Measurements from ENCODE around the gene PLCB1. TPM values are rescaled to one million over a fixed set of nuclear protein-coding genes. Genes with fewer than 3 reads are reported as not detected.

PLCB1 gene
- total and polyA plus RNA-seq, 10 of the 15 experiments (the other 5 are each of a cell fraction or from before 2014, with no cell fraction given) = 0.05 to 5.3 (median 0.17) TPM; not detected in 1

DNA sequence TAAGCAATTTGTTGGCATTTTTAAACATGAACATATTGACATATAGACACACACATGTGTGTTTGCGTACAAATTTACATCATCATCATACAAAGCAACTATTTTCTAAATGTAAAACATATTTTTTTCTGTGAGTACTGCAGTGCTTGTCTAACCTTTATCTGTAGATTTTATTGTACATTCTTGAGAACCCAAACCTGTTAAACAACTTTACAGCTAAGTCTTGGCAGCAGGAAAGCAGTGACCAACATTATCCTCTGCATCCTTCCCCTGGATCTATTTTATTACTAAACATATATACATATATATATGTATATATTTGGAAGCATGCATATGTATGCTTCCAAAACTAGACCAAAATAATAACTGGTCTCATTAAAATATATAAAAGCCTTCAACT is 10.4 kb upstream of the PLCB1 start:
- no TSS peak for BruUV-seq (replicated peaks)
- DNase-seq (ENCODE audit: low read depth, low spot score) = no peak
- H3K9ac ChIP-seq (ENCODE audit: control insufficient read depth, insufficient read depth, low read length) = no peak overlapping the region
- H3K4me2 ChIP-seq (ENCODE audit: control insufficient read depth, insufficient read depth) = no peak overlapping the region
- H3K27ac ChIP-seq (ENCODE audit: control insufficient read depth, insufficient read depth) = no peak overlapping the region
- 70% methylated on average over 1 of the region's 1 CpG for WGBS (ENCODE audit: insufficient coverage, insufficient replicate concordance, low lambda C conversion rate, missing lambda C conversion rate)
- H3K4me3 ChIP-seq = no peak overlapping the region
- H3K9me3 ChIP-seq (replicated peaks; ENCODE audit: control insufficient read depth, insufficient read depth, low read length) = no peaks in the 10 kb centered on the region
- ChIA-PET POLR2A (interaction anchor here (1.0 kb wide), 1 partner anchor 24 kb away, joined by 3 read pairs; no protein-coding TSS in a partner anchor), CTCF (interaction anchor here (3.2 kb wide), 1 partner anchor 600 kb away, joined by 10 read pairs; no protein-coding TSS in a partner anchor), SMC1A (ENCODE audit: uncharacterized antibody, unreplicated experiment) (interaction anchor here (0.9 to 1.6 kb wide), 2 partner anchors 13 to 348 kb away, joined by 4 read pairs; no protein-coding TSS in a partner anchor), RAD21 (ENCODE audit: unreplicated experiment) (no interaction called here)
- ATAC-seq = no peak
- no peaks in the 10 kb centered on the region for H3K79me2 ChIP-seq (ENCODE audit: control insufficient read depth, insufficient read depth, low read length)
- H3K36me3 ChIP-seq (ENCODE audit: control insufficient read depth in 2 of 2, insufficient read depth in 2 of 2, low read length in 1 of 2) = no peaks in the 10 kb centered on the region
- no peak overlapping the region for H2AFZ ChIP-seq (ENCODE audit: control insufficient read depth, low read depth, low read length)
- intact Hi-C loops (cut with micrococcal nuclease; ENCODE audit: unreplicated experiment) = loop anchor here (10.0 kb wide), 1 partner anchor 47 kb away; no protein-coding TSS in a partner anchor
- in situ Hi-C loops (cut with MboI) = no loop called here
- no peaks in the 10 kb centered on the region for H4K20me1 ChIP-seq (ENCODE audit: control insufficient read depth, insufficient read depth)
- no peaks in the 10 kb centered on the region for H3K4me1 ChIP-seq (ENCODE audit: control insufficient read depth, insufficient read depth, low read length)
- no peak for FAIRE-seq
- H3K27me3 ChIP-seq (replicated peaks in 1 of 2; ENCODE audit: control insufficient read depth in 2 of 2, insufficient read depth in 2 of 2, low read length in 1 of 2) = no peaks in the 10 kb centered on the region
- TF ChIP-seq, protein P1, sequence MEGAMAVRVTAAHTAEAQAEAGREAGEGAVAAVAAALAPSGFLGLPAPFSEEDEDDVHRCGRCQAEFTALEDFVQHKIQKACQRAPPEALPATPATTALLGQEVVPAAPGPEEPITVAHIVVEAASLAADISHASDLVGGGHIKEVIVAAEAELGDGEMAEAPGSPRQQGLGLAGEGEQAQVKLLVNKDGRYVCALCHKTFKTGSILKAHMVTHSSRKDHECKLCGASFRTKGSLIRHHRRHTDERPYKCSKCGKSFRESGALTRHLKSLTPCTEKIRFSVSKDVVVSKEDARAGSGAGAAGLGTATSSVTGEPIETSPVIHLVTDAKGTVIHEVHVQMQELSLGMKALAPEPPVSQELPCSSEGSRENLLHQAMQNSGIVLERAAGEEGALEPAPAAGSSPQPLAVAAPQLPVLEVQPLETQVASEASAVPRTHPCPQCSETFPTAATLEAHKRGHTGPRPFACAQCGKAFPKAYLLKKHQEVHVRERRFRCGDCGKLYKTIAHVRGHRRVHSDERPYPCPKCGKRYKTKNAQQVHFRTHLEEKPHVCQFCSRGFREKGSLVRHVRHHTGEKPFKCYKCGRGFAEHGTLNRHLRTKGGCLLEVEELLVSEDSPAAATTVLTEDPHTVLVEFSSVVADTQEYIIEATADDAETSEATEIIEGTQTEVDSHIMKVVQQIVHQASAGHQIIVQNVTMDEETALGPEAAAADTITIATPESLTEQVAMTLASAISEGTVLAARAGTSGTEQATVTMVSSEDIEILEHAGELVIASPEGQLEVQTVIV (IDR thresholded peaks at IDR 0.05; ENCODE audit: borderline replicate concordance, partially characterized antibody) = no peak
- TF ChIP-seq, protein P2, sequence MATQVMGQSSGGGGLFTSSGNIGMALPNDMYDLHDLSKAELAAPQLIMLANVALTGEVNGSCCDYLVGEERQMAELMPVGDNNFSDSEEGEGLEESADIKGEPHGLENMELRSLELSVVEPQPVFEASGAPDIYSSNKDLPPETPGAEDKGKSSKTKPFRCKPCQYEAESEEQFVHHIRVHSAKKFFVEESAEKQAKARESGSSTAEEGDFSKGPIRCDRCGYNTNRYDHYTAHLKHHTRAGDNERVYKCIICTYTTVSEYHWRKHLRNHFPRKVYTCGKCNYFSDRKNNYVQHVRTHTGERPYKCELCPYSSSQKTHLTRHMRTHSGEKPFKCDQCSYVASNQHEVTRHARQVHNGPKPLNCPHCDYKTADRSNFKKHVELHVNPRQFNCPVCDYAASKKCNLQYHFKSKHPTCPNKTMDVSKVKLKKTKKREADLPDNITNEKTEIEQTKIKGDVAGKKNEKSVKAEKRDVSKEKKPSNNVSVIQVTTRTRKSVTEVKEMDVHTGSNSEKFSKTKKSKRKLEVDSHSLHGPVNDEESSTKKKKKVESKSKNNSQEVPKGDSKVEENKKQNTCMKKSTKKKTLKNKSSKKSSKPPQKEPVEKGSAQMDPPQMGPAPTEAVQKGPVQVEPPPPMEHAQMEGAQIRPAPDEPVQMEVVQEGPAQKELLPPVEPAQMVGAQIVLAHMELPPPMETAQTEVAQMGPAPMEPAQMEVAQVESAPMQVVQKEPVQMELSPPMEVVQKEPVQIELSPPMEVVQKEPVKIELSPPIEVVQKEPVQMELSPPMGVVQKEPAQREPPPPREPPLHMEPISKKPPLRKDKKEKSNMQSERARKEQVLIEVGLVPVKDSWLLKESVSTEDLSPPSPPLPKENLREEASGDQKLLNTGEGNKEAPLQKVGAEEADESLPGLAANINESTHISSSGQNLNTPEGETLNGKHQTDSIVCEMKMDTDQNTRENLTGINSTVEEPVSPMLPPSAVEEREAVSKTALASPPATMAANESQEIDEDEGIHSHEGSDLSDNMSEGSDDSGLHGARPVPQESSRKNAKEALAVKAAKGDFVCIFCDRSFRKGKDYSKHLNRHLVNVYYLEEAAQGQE (IDR thresholded peaks at IDR 0.05; ENCODE audit: low read depth, low read length) = no peak
- TF ChIP-seq, protein P3, sequence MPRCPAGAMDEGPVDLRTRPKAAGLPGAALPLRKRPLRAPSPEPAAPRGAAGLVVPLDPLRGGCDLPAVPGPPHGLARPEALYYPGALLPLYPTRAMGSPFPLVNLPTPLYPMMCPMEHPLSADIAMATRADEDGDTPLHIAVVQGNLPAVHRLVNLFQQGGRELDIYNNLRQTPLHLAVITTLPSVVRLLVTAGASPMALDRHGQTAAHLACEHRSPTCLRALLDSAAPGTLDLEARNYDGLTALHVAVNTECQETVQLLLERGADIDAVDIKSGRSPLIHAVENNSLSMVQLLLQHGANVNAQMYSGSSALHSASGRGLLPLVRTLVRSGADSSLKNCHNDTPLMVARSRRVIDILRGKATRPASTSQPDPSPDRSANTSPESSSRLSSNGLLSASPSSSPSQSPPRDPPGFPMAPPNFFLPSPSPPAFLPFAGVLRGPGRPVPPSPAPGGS (IDR thresholded peaks at IDR 0.05; ENCODE audit: borderline replicate concordance, insufficient read depth, low read depth, low read length, poor library complexity, severe bottlenecking) = no peak
- TF ChIP-seq CHD4 (IDR thresholded peaks at IDR 0.05) (no peak), BHLHE40 (IDR thresholded peaks at IDR 0.05; ENCODE audit: borderline replicate concordance in 1 of 2, low read depth in 2 of 2, low read length in 1 of 2) (no peak), NR2C2 (IDR thresholded peaks at IDR 0.05; ENCODE audit: borderline replicate concordance, control insufficient read depth, insufficient read length, low read depth) (no peak), TCF12 (IDR thresholded peaks at IDR 0.05; ENCODE audit: low read depth, low read length) (no peak), MEF2A (IDR thresholded peaks at IDR 0.05; ENCODE audit: insufficient read depth, low read depth, low read length) (no peak)
- TF ChIP-seq, protein P4, sequence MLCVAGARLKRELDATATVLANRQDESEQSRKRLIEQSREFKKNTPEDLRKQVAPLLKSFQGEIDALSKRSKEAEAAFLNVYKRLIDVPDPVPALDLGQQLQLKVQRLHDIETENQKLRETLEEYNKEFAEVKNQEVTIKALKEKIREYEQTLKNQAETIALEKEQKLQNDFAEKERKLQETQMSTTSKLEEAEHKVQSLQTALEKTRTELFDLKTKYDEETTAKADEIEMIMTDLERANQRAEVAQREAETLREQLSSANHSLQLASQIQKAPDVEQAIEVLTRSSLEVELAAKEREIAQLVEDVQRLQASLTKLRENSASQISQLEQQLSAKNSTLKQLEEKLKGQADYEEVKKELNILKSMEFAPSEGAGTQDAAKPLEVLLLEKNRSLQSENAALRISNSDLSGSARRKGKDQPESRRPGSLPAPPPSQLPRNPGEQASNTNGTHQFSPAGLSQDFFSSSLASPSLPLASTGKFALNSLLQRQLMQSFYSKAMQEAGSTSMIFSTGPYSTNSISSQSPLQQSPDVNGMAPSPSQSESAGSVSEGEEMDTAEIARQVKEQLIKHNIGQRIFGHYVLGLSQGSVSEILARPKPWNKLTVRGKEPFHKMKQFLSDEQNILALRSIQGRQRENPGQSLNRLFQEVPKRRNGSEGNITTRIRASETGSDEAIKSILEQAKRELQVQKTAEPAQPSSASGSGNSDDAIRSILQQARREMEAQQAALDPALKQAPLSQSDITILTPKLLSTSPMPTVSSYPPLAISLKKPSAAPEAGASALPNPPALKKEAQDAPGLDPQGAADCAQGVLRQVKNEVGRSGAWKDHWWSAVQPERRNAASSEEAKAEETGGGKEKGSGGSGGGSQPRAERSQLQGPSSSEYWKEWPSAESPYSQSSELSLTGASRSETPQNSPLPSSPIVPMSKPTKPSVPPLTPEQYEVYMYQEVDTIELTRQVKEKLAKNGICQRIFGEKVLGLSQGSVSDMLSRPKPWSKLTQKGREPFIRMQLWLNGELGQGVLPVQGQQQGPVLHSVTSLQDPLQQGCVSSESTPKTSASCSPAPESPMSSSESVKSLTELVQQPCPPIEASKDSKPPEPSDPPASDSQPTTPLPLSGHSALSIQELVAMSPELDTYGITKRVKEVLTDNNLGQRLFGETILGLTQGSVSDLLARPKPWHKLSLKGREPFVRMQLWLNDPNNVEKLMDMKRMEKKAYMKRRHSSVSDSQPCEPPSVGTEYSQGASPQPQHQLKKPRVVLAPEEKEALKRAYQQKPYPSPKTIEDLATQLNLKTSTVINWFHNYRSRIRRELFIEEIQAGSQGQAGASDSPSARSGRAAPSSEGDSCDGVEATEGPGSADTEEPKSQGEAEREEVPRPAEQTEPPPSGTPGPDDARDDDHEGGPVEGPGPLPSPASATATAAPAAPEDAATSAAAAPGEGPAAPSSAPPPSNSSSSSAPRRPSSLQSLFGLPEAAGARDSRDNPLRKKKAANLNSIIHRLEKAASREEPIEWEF (IDR thresholded peaks at IDR 0.05; ENCODE audit: insufficient replicate concordance, low read depth, low read length) = no peak
